A549 (cell line): ENCODE measurements around the gene WWP2. TPM values are rescaled to one million over a fixed set of nuclear protein-coding genes. Genes with fewer than 3 reads are reported as not detected.

Experiments used
- ATAC-seq, 2 experiments: fragments of 200-7000 bp in 1 of 2; fragments of >200 bp in 1 of 2; cut with Nextera tagmentation in 1 of 2; cut with Tn5 transposase in 1 of 2; 3 replicates each; pipeline versions ENCODE4 v1.8.0 to v1.9.1; 2018 to 2020; ENCODE audit warnings: mild to moderate bottlenecking in 1 of 2, moderate library complexity in 1 of 2
- CTCF ChIA-PET: fragments of 300-600 bp; sonication (Branson Sonifier 250); formaldehyde crosslinking; extraction: SDS; loops from one replicate; lab custom pipeline; 2021; ENCODE audit warnings: antibody characterized with exemption, inconsistent platforms; lab: Yijun Ruan, JAX
- POLR2A ChIA-PET: fragments of 350-600 bp; formaldehyde crosslinking; extraction: SDS; loops from one replicate; lab custom pipeline; 2021; ENCODE audit warnings: antibody characterized with exemption, inconsistent platforms; lab: Yijun Ruan, JAX
- DNase-seq, 2 experiments: peaks; one replicate each; pipeline versions ENCODE4 v3.0.0 to v3.0.0-alpha.2; 2011 to 2016; ENCODE audit warnings: low read depth in 1 of 2, low spot score in 1 of 2
- FAIRE-seq: peaks from 2 replicates; lab custom pipeline; 2011; peaks lifted over from hg19 to GRCh38; lab: Jason Lieb, UNC
- H3K27ac ChIP-seq, 2 experiments: fragments of >200 bp; sonication (Bioruptor Twin); formaldehyde crosslinking; 3 replicates each; pipeline ENCODE4 v1.5.1; 2016 to 2017
- H3K4me1 ChIP-seq: fragments of >200 bp; sonication (Bioruptor Twin); formaldehyde crosslinking; 3 replicates; pipeline ENCODE4 v1.6.1; 2016
- H3K4me2 ChIP-seq: fragments of >200 bp; sonication (Bioruptor Twin); formaldehyde crosslinking; 3 replicates; pipeline ENCODE4 v1.6.1; 2016
- H3K4me3 ChIP-seq: fragments of >200 bp; sonication (Bioruptor Twin); formaldehyde crosslinking; 3 replicates; pipeline ENCODE4 v1.5.1; 2016
- H3K9me3 ChIP-seq: fragments of >200 bp; sonication (Bioruptor Twin); formaldehyde crosslinking; 3 replicates; pipeline ENCODE4 v1.6.1; 2016
- BCL3 ChIP-seq: fragments of >200 bp; sonication (Bioruptor Twin); formaldehyde crosslinking; IDR thresholded peaks from 3 replicates; pipeline ENCODE4 v1.6.1; 2016
- CBX2 ChIP-seq: fragments of 200-600 bp; sonication (generic); IDR thresholded peaks from 2 replicates; pipeline ENCODE4 v1.6.1; 2016; ENCODE audit warnings: low read depth, mild to moderate bottlenecking, borderline replicate concordance
- CEBPB ChIP-seq, 2 experiments: fragments of >200 bp in 1 of 2; sonication (Bioruptor Twin) in 1 of 2; formaldehyde crosslinking in 1 of 2; IDR thresholded peaks; 2 replicates each; pipeline ENCODE4 v1.6.1; 2012 to 2016
- CHD2 ChIP-seq: fragments of 150-350 bp; IDR thresholded peaks from 2 replicates; pipeline ENCODE4 v1.6.1; 2014; ENCODE audit warnings: low read length; ENCODE audit not compliant: partially characterized antibody
- CTCF ChIP-seq: fragments of >200 bp; sonication (Bioruptor Twin); formaldehyde crosslinking; IDR thresholded peaks from 3 replicates; pipeline ENCODE4 v1.5.1; 2016
- EP300 ChIP-seq, 2 experiments: fragments of >200 bp; sonication (Bioruptor Twin); formaldehyde crosslinking; IDR thresholded peaks; 2 replicates in 1 of 2; 3 replicates in 1 of 2; pipeline ENCODE4 v1.6.1; 2016 to 2017
- ESRRA ChIP-seq: fragments of 150-350 bp; IDR thresholded peaks from 2 replicates; pipeline ENCODE4 v1.6.1; 2014; ENCODE audit warnings: mild to moderate bottlenecking, low read length, borderline replicate concordance
- FOSL2 ChIP-seq, 2 experiments: fragments of 450-650 bp in 1 of 2; fragments of >200 bp in 1 of 2; sonication (Bioruptor Twin) in 1 of 2; formaldehyde crosslinking; IDR thresholded peaks; 2 replicates each; pipeline versions ENCODE4 v1.5.0 to v1.6.1; 2016 to 2020; ENCODE audit warnings: mild to moderate bottlenecking in 1 of 2, moderate library complexity in 1 of 2
- GATA3 ChIP-seq: IDR thresholded peaks from 2 replicates; pipeline ENCODE4 v1.6.1; 2012; ENCODE audit warnings: borderline replicate concordance
- HDAC2 ChIP-seq: fragments of 200-600 bp; sonication (generic); IDR thresholded peaks from 2 replicates; pipeline ENCODE4 v1.6.1; 2016
- HES2 ChIP-seq: fragments of >200 bp; sonication (Bioruptor Twin); formaldehyde crosslinking; IDR thresholded peaks from 2 replicates; pipeline ENCODE4 v1.6.1; 2016
- HEYL ChIP-seq: fragments of 250-450 bp; sonication (Bioruptor Pico); IDR thresholded peaks from 2 replicates; pipeline ENCODE4 v1.8.0; 2021; ENCODE audit warnings: mild to moderate bottlenecking, moderate library complexity
- HOXB13 ChIP-seq: fragments of 250-450 bp; sonication (Bioruptor Pico); IDR thresholded peaks from 2 replicates; pipeline ENCODE4 v1.5.0; 2020; ENCODE audit warnings: low read depth, mild to moderate bottlenecking, moderate library complexity
- JUNB ChIP-seq: fragments of >200 bp; sonication (Bioruptor Twin); formaldehyde crosslinking; IDR thresholded peaks from 2 replicates; pipeline ENCODE4 v1.6.1; 2016
- MAFK ChIP-seq: fragments of 450-650 bp; IDR thresholded peaks from 2 replicates; pipeline ENCODE4 v1.6.1; 2014; ENCODE audit not compliant: partially characterized antibody
- MAZ ChIP-seq: fragments of 150-350 bp; IDR thresholded peaks from 2 replicates; pipeline ENCODE4 v1.6.1; 2014; ENCODE audit warnings: antibody characterized with exemption, low read depth, low read length, borderline replicate concordance
- NFE2L2 ChIP-seq: fragments of 150-350 bp; conservative IDR thresholded peaks from 2 replicates; pipeline ENCODE4 v1.6.1; 2014; ENCODE audit warnings: low read length
- NR3C1 ChIP-seq: fragments of >200 bp; sonication (Bioruptor Twin); formaldehyde crosslinking; IDR thresholded peaks from 3 replicates; pipeline ENCODE4 v1.6.1; 2017
- RAD21 ChIP-seq, 2 experiments: fragments of >200 bp in 1 of 2; sonication (Bioruptor Twin) in 1 of 2; formaldehyde crosslinking in 1 of 2; IDR thresholded peaks in 1 of 2; conservative IDR thresholded peaks in 1 of 2; 2 replicates in 1 of 2; 3 replicates in 1 of 2; pipeline ENCODE4 v1.6.1; 2012 to 2018; ENCODE audit warnings: inconsistent platforms in 1 of 2
- RARB ChIP-seq: fragments of 250-450 bp; sonication (Bioruptor Pico); IDR thresholded peaks from 2 replicates; pipeline ENCODE4 v1.8.0; 2021; ENCODE audit warnings: mild to moderate bottlenecking, moderate library complexity
- RCOR1 ChIP-seq: fragments of 150-350 bp; IDR thresholded peaks from 2 replicates; pipeline ENCODE4 v1.6.1; 2014; ENCODE audit warnings: antibody characterized with exemption, low read length, low read depth
- REST ChIP-seq: fragments of 200-600 bp; sonication (generic); IDR thresholded peaks from 2 replicates; pipeline ENCODE4 v1.6.1; 2016; ENCODE audit warnings: antibody characterized with exemption, mild to moderate bottlenecking, moderate library complexity
- RFX5 ChIP-seq: fragments of 450-650 bp; IDR thresholded peaks from 2 replicates; pipeline ENCODE4 v1.7.1; 2014; ENCODE audit warnings: antibody characterized with exemption, mild to moderate bottlenecking, moderate library complexity
- RNF2 ChIP-seq: fragments of 200-600 bp; sonication (generic); IDR thresholded peaks from 2 replicates; pipeline ENCODE4 v1.6.1; 2016; ENCODE audit warnings: low read depth, mild to moderate bottlenecking, antibody characterized with exemption, moderate library complexity, borderline replicate concordance
- TFCP2L1 ChIP-seq: fragments of 250-450 bp; sonication (Bioruptor Pico); IDR thresholded peaks from 2 replicates; pipeline ENCODE4 v1.5.0; 2021; ENCODE audit warnings: mild to moderate bottlenecking
- WGBS: methylation state at CpG from one replicate; pipeline ENCODE4 v1.1.6; 2017; ENCODE audit errors: missing lambda C conversion rate; 5-methylcytosine and 5-hydroxymethylcytosine counted together
- polyA plus RNA-seq, 4 experiments: library from polyadenylated mRNA; depleted of rRNA in 3 of 4; stranded (reverse); fragments of >200 nt; fragmentation: RNase III in 1 of 4; extraction: RNeasy Plus Mini Kit Qiagen cat#74134 plus additional on column Dnase treatment in 1 of 4; gene quantifications; 2 replicates in 3 of 4; 3 replicates in 1 of 4; pipeline ENCODE4 v1.2.3, GENCODE V29; 2011 to 2017
- TF ChIP-seq, protein P1 (sequence below): IDR thresholded peaks from 2 replicates; pipeline ENCODE4 v1.6.1; 2012

WWP2 gene
- polyA plus RNA-seq, 2 of the 4 experiments (the other 2 are of a cell fraction): 16.1 to 16.2 TPM

- DNase-seq (no peak), FAIRE-seq (no peak), ATAC-seq (no peak)
- no peak overlapping the region for H3K27ac ChIP-seq
- ChIA-PET CTCF (interaction anchor here (0.7 to 4.9 kb wide), 5 partner anchors 10 to 45 kb away, joined by 3 to 15 read pairs (median 3); no protein-coding TSS in a partner anchor), POLR2A (no interaction called here)
- no peak overlapping the region for H3K4me2 ChIP-seq
- H3K4me3 ChIP-seq: no peak overlapping the region
- no peak for TF ChIP-seq RCOR1
- TF ChIP-seq EP300 (IDR thresholded peaks at IDR 0.05): no peak
- no peak for TF ChIP-seq BCL3
- TF ChIP-seq, protein P1, sequence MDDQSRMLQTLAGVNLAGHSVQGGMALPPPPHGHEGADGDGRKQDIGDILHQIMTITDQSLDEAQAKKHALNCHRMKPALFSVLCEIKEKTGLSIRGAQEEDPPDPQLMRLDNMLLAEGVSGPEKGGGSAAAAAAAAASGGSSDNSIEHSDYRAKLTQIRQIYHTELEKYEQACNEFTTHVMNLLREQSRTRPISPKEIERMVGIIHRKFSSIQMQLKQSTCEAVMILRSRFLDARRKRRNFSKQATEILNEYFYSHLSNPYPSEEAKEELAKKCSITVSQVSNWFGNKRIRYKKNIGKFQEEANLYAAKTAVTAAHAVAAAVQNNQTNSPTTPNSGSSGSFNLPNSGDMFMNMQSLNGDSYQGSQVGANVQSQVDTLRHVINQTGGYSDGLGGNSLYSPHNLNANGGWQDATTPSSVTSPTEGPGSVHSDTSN: no peak
- TF ChIP-seq GATA3: no peak
- TF ChIP-seq REST: no peak
- TF ChIP-seq HOXB13 (CRISPR knock-in tag): no peak
- no peak for TF ChIP-seq HDAC2
- no peak for TF ChIP-seq RARB
- no peak for TF ChIP-seq MAFK
- no peak for TF ChIP-seq HES2
- no peak for TF ChIP-seq JUNB
- no peak for TF ChIP-seq CHD2
- H3K4me1 ChIP-seq: no peaks in the 10 kb centered on the region
- no peaks in the 10 kb centered on the region for H3K9me3 ChIP-seq
- WGBS: 82% methylated on average over 9 of the region's 9 CpGs
Measured at GRCh38 chr16:69904495-69905170, 142.5 kb downstream of the WWP2 start.

DNA sequence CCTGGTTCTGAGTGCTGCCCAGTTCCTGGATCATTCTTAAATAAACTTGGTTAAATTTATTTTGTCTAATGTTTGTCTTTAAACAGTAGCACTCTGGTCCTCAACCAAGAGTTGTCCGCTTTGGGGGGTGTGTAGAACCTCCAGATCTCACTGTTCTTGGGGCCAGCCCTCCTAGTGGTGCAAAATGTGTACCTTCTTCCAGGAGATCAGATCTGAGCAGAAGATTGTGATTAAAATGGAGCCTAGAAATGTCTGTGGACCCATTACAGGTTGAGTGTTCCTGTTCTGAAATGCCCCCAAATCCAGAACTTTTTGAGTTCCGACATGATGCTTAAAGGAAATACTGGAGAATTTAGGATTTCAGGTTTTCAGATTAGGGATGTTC is 143.0 kb downstream of the WWP2 start:
- 93% methylated on average over 2 of the region's 2 CpGs for WGBS
- TF ChIP-seq ESRRA: no peak
- no peak for TF ChIP-seq RNF2
- no peak for TF ChIP-seq NFE2L2
- TF ChIP-seq CBX2: no peak
- no peak for TF ChIP-seq RARB
- TF ChIP-seq CTCF: no peak
- TF ChIP-seq FOSL2 (IDR thresholded peaks at IDR 0.05): no peak
- TF ChIP-seq FOSL2 (CRISPR knock-in tag; IDR thresholded peaks at IDR 0.05): no peak
- no peak for TF ChIP-seq CEBPB (IDR thresholded peaks at IDR 0.05)
- TF ChIP-seq RCOR1: no peak
- no peak for TF ChIP-seq NR3C1
- no peak for TF ChIP-seq RAD21 (conservative IDR thresholded peaks at IDR 0.05 in 1 of 2, IDR thresholded peaks at IDR 0.05 in 1 of 2)
- no peak for TF ChIP-seq EP300 (IDR thresholded peaks at IDR 0.05)
- TF ChIP-seq MAZ: no peak
- no peak for TF ChIP-seq MAFK
- no peak for TF ChIP-seq HEYL
- TF ChIP-seq RFX5: no peak
- TF ChIP-seq TFCP2L1 (CRISPR knock-in tag): no peak
- TF ChIP-seq, all 56 proteins: peak for 0
- H3K4me1 ChIP-seq: peaks cover 3% of the 10 kb centered on the region; the same call in 1 of the 3 replicates
- no peak overlapping the region for H3K4me2 ChIP-seq
- DNase-seq (no peak), FAIRE-seq (no peak), ATAC-seq (no peak)
- no peak overlapping the region for H3K4me3 ChIP-seq
- ChIA-PET POLR2A (no interaction called here), CTCF (interaction anchor here (0.7 to 4.9 kb wide), 6 partner anchors 10 to 46 kb away, joined by 3 to 15 read pairs (median 3); no protein-coding TSS in a partner anchor)
- H3K9me3 ChIP-seq: no peaks in the 10 kb centered on the region
- H3K27ac ChIP-seq: no peak overlapping the region
